ENCODE results near the gene BSN. TPM values are rescaled to one million over a fixed set of nuclear protein-coding genes. Genes with fewer than 3 reads are reported as not detected.

Gene BSN
- total RNA-seq, 1 donor from 2014 or later = 0.67 TPM

DNA sequence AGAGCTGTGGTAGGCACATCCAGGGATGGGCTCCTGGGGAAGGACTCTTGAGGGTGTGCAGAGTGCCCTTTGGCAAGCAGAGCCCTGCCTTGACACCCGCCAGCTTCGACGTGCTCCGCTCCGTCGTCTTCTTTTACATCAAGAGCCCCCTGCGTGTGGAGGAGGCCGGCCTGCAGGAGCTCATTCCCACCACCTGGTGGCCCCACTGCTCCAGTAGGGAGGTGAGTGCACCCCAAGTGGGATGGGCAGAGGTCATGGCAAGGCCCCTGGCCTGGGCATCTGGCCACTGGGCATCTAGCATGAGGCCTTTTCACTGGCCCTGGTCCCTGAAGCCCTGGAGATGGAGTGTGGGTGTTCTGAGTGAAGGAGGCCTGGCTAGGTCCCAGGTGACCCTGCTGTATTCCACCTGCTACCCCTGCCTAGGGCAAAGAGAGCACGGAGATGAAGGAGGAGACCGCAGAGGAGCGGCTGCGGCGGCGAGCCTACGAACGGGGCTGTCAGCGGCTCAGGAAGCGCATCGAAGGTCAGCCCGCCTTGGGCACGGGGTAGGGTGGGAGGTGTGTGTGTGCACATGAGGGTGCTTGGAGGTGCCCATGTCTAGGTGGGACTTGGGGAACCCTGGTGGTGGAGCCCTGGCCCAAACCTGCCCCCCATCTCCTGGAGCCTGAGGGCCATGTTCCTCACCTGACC, 147.3 kb downstream of the BSN start:
- Mint-ChIP-seq H3K9me3 (no peaks in the 10 kb centered on the region), H3K27ac (no peak overlapping the region), H3K4me3 (no peak overlapping the region), H3K27me3 (ENCODE audit: low read depth) (no peaks in the 10 kb centered on the region), H3K4me1 (no peaks in the 10 kb centered on the region), H3K36me3 (peaks cover 1% of the 10 kb centered on the region)
- TF ChIP-seq, protein P1, sequence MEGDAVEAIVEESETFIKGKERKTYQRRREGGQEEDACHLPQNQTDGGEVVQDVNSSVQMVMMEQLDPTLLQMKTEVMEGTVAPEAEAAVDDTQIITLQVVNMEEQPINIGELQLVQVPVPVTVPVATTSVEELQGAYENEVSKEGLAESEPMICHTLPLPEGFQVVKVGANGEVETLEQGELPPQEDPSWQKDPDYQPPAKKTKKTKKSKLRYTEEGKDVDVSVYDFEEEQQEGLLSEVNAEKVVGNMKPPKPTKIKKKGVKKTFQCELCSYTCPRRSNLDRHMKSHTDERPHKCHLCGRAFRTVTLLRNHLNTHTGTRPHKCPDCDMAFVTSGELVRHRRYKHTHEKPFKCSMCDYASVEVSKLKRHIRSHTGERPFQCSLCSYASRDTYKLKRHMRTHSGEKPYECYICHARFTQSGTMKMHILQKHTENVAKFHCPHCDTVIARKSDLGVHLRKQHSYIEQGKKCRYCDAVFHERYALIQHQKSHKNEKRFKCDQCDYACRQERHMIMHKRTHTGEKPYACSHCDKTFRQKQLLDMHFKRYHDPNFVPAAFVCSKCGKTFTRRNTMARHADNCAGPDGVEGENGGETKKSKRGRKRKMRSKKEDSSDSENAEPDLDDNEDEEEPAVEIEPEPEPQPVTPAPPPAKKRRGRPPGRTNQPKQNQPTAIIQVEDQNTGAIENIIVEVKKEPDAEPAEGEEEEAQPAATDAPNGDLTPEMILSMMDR (IDR thresholded peaks at IDR 0.05; ENCODE audit: unreplicated experiment) = peak; percentile 29
- DNase-seq (ENCODE audit: low spot score in 2 of 2, unreplicated experiment in 2 of 2) = no peak

DNA sequence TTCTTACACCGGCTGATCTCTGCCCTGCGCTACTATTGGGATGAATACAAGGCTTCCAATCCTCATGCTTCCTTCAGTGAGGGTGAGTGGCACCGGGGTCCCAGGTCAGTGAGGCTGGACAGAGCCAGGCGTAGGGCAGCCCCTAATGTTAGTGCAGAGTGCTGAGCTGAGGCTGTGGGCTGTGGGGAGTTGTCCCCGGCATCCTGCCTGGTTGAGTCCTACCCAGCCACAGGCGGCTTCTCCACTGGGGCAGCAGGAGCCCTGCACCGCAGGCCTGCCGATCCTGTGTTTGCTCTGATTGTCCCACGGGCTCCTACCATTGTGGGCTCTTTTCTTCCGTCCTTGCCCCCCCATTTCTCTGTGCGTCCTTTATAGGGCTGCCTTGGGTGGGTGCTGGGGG, 148.4 kb downstream of the BSN start:
- no peak overlapping the region for H3K27ac Mint-ChIP-seq
- no peak overlapping the region for H3K4me3 Mint-ChIP-seq
- H3K4me1 Mint-ChIP-seq = no peaks in the 10 kb centered on the region
- TF ChIP-seq, protein P1 (IDR thresholded peaks at IDR 0.05; ENCODE audit: unreplicated experiment) = no peak
- H3K9me3 Mint-ChIP-seq = no peaks in the 10 kb centered on the region
- H3K36me3 Mint-ChIP-seq = peaks cover 3% of the 10 kb centered on the region
- DNase-seq (ENCODE audit: low spot score in 2 of 2, unreplicated experiment in 2 of 2) = no peak
- H3K27me3 Mint-ChIP-seq (ENCODE audit: low read depth) = no peaks in the 10 kb centered on the region

DNA sequence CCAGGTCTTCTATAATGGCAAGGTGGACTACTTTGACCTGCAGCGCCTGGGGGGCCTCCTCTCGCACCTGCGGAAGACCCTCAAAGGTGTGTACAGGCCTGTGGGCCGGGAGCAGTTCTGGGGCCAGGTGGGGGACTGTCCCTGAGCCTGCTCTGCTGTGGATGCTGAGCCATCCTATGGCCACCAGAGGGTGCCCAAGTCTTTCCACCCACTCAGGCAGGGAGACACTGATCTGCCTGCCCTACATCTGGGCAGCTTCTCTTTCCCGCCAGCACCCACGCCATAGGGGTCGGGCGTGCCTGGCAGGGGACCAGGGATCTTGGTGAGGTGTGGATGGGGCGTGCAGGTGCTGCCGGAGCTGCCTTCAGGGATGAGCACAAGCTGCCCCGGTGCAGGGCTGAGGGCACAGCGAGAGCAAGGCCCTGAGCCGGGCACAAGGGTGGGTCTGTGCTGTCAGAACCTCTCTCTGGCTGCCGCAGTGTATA, 149.2 kb downstream of the BSN start:
- H3K27ac Mint-ChIP-seq = no peak overlapping the region
- H3K9me3 Mint-ChIP-seq = no peaks in the 10 kb centered on the region
- H3K4me1 Mint-ChIP-seq = no peaks in the 10 kb centered on the region
- TF ChIP-seq, protein P1 (IDR thresholded peaks at IDR 0.05; ENCODE audit: unreplicated experiment) = peak; percentile 70
- no peaks in the 10 kb centered on the region for H3K27me3 Mint-ChIP-seq (ENCODE audit: low read depth)
- no peak overlapping the region for H3K4me3 Mint-ChIP-seq
- H3K36me3 Mint-ChIP-seq = peaks cover 6% of the 10 kb centered on the region
- peak in 1 of 2 experiments; percentile 63 for DNase-seq (ENCODE audit: low spot score in 2 of 2, unreplicated experiment in 2 of 2)

DNA sequence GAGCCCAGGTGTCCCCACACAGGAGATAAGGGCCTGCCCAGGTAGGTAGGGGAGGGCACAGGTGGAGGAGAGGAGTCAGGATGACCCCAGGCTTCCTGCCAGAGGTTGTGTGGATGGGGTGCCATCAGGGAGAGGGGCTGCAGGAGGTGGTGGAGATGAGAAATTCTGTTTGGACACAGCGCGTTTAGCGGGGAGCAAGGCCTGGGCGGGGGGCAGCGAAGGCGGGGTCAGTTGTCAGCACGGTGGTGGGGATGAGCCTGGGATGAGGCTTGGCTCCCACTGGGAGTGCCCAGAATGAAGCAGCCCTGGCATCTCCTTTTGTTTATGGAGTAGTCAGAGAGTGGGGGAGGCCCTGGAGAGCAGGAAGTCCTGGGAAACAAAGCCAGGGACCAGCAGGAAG, 149.7 kb downstream of the BSN start:
- no peak for DNase-seq (ENCODE audit: low spot score in 2 of 2, unreplicated experiment in 2 of 2)
- TF ChIP-seq, protein P1 (IDR thresholded peaks at IDR 0.05; ENCODE audit: unreplicated experiment) = no peak
- no peaks in the 10 kb centered on the region for H3K4me1 Mint-ChIP-seq
- H3K9me3 Mint-ChIP-seq = no peaks in the 10 kb centered on the region
- H3K27ac Mint-ChIP-seq = no peak overlapping the region
- peaks cover 7% of the 10 kb centered on the region for H3K36me3 Mint-ChIP-seq
- H3K4me3 Mint-ChIP-seq = no peak overlapping the region
- H3K27me3 Mint-ChIP-seq (ENCODE audit: low read depth) = no peaks in the 10 kb centered on the region

DNA sequence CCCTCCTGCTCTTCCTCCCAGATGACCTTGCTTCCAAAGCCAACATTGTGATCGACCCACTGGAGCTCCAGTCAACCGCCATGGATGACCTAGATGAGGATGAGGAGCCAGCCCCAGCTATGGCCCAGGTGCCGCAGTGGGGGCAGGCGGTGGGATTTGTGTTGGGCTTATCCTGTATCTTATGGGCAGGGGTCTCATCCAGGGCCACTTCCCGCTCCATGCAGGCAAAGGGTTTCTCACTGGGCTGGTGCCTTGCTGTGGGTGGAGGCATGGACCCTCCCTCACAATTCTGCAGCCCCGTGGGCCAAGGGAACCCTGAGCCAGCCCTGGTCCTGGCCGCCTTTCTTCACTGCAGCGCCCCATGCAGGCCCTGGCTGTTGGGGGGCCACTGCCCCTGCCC, 150.4 kb downstream of the BSN start:
- no peaks in the 10 kb centered on the region for H3K4me1 Mint-ChIP-seq
- no peaks in the 10 kb centered on the region for H3K27me3 Mint-ChIP-seq (ENCODE audit: low read depth)
- H3K27ac Mint-ChIP-seq = no peak overlapping the region
- DNase-seq (ENCODE audit: low spot score in 2 of 2, unreplicated experiment in 2 of 2) = no peak
- no peak overlapping the region for H3K4me3 Mint-ChIP-seq
- H3K36me3 Mint-ChIP-seq = peaks cover 7% of the 10 kb centered on the region
- no peaks in the 10 kb centered on the region for H3K9me3 Mint-ChIP-seq
- TF ChIP-seq, protein P1 (IDR thresholded peaks at IDR 0.05; ENCODE audit: unreplicated experiment) = no peak
